Left cardiac atrium (tissue), 4 donors: ENCODE results near the gene MYO3A. TPM values are rescaled to one million over a fixed set of nuclear protein-coding genes. Genes with fewer than 3 reads are reported as not detected.
"Not testable (repeated sequence)": the region's sequence is repeated elsewhere in the genome, so short reads cannot be mapped to it uniquely, and the experiment has no call there.

Experiments
- ATAC-seq, 2 donors: fragments of 200-7000 bp; cut with Tn5 transposase; one replicate each; pipeline ENCODE4 v1.9.1; 2020; ENCODE audit warnings: mild to moderate bottlenecking in 2 of 2, moderate library complexity in 2 of 2
- DNase-seq: peaks from one replicate; pipeline ENCODE4 v3.0.0-alpha.2; 2020
- intact Hi-C, 2 donors: fragments of 100-400 bp; cut with DNase I; formaldehyde crosslinking; loops; one replicate each; pipeline versions ENCODE4 v1.14.1 to v1.15.1; 2022 to 2023
- total RNA-seq, 2 donors: library from RNA; stranded (reverse); fragmentation: NEBNext Ultra II Directional; extraction: Animal tissue kit (Norgen Biotek cat#: 25700); gene quantifications; one replicate each; pipeline ENCODE4 v1.2.1, GENCODE V29; 2021
- donor health status: DM: no; HTN: yes; CAD: no.
- donor health status: DM: no; HTN: yes; CAD: no; lungs with severe emphysema.
- donor health status: DM: yes; HTN: yes; CAD: no.
- donor health status: Dilated cardiomyopathy.

MYO3A gene
- total RNA-seq, 2 donors from 2014 or later = not detected

DNA sequence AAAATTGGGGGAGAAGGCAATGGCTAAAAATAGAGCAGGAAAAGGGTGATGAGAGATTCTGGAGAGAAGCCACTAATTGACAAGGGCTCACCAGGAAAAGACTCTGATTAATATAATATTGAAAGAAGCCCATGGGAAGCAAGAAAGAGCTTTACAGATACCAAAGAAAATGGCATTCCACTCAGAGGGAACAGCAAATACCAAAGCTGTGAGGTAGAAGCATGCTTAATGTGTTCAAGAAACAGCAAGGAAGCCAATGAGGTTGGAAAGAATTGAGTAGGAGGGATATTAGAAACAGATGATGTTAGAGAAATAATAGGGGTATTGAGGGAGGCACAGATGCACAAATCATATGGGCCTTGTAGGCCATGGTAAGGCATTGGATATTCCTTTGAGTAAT is 130.1 kb downstream of the MYO3A start:
- ATAC-seq (no peak), DNase-seq (no peak)
- intact Hi-C loops = no loop called here

DNA sequence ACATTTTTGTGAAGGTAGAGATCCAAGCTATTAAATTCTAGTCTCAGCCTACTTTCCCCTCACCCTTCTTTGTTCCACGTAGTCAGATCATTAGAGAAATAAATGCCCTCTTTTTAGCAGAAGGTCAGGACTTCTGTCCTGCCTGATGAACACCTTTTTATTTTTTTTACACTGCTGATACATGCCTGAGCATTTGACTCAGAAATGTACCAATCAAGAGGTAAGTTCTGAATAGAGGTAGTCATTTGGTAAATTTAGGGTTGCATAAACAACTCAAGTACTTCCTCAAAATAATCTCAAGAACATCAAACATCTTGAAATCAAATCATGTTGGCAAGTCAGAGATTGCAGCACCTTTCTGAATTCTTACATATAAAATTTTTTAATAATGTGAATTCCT is 133.7 kb downstream of the MYO3A start:
- intact Hi-C loops = no loop called here
- ATAC-seq = no peak
- no peak for DNase-seq

GRCh38 chr10:26080971-26081370 is 146.9 kb downstream of the MYO3A start:
- ATAC-seq, intact Hi-C loops, DNase-seq: not testable (repeated sequence)

GRCh38 chr10:26081459-26081858 is 147.4 kb downstream of the MYO3A start:
- intact Hi-C loops = no loop called here
- no peak for ATAC-seq
- no peak for DNase-seq

DNA sequence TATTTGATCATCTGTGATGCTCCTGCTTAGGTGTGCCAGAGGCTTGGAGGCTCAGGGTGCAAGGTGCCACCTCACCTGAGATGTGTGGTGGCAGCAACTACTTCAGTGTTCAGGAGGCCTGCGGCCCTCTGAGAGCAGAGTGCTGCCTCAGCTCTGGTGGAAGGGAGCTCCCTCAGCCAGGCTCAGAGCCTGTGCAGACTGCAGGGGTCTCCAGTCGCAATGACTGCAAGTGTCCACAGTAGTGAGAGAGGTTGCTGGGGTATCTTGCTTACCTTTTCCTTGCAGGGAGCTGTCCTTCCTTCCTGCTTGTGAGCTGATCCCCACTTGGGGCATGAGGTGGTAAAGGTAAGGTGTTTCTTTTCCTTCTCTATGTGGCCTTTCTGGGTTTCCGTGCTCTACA is 151.5 kb downstream of the MYO3A start:
- ATAC-seq (no peak), DNase-seq (no peak)
- intact Hi-C loops = no loop called here

- ATAC-seq = no peak
- no peak for DNase-seq
- intact Hi-C loops = no loop called here
Measured at GRCh38 chr10:26087666-26088065, 153.6 kb downstream of the MYO3A start.

- intact Hi-C loops = no loop called here
Measured at GRCh38 chr10:26090026-26090425, 156.0 kb downstream of the MYO3A start.

GRCh38 chr10:26090762-26091161 is 156.7 kb downstream of the MYO3A start:
- no peak for ATAC-seq

More at GRCh38 chr10:26090026-26090425, 156.0 kb downstream of the MYO3A start:
- no peak for DNase-seq
- ATAC-seq = no peak

GRCh38 chr10:26093229-26093628 is 159.2 kb downstream of the MYO3A start:
- intact Hi-C loops = no loop called here
- DNase-seq (no peak), ATAC-seq (no peak)

More at GRCh38 chr10:26090762-26091161, 156.7 kb downstream of the MYO3A start:
- no peak for DNase-seq
- intact Hi-C loops = no loop called here

GRCh38 chr10:26095781-26096180 is 161.8 kb downstream of the MYO3A start:
- intact Hi-C loops = no loop called here
- ATAC-seq (no peak), DNase-seq (no peak)

DNA sequence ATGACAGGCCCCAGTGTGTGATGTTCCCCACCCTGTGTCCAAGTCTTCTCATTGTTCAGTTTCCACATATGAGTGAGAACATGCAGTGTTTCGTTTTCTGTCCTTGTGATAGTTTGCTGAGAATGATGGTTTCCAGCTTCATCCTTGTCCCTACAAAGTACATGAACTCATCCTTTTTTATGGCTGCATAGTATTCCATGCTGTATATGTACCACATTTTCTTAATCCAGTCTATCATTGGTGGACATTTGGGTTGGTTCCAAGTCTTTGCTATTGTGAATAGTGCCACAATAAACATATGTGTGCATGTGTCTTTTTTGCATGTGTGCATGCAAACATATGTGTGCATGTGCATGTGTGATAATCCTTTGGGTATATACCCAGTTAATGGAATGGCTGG is 163.5 kb downstream of the MYO3A start:
- intact Hi-C loops, DNase-seq, ATAC-seq: not testable (repeated sequence)

DNA sequence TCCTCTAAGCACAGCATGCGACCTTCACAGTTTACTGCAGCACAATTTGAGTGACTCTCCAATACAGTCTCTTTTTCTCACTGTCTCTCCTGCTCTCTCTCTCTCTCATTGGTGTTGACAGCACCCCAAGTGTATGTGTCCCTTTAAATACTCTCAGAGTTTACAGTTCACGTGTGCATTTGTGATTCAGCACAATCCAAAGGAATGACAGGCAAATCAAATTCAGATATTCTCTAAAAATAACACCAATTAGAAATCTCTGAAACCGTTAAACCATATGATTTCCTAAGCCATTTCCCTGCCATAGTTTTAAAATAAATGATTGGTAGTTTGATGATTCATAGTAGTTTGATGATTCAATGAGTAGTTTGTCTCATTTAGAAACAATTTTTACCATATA is 178.5 kb downstream of the MYO3A start:
- intact Hi-C loops = no loop called here
- DNase-seq = no peak
- ATAC-seq = no peak

- intact Hi-C loops = no loop called here
- ATAC-seq (no peak), DNase-seq (no peak)
Measured at GRCh38 chr10:26138613-26139012, 204.6 kb downstream of the MYO3A start.

- intact Hi-C loops = no loop called here
- DNase-seq (no peak), ATAC-seq (no peak)
Measured at GRCh38 chr10:26156019-26156418, 222.0 kb downstream of the MYO3A start.

DNA sequence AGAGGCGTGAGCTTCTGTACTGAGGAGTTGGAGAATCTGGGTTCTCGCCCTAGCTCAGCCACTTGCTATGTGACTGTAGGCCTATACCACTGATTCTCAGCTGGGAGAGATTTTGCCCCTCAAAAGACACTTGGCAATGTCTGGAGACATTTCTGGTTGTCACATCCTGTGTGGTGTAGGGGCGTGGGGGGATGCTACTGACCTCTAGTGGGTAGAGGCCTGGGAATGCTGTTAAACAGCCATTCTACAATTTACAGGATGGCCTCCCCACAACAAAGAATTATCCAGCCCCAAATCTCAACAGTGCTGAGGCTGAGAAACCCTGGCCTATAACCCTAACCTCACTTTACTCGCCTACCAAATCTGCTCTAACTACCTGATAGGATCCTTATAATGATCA is 223.7 kb downstream of the MYO3A start:
- DNase-seq (no peak), ATAC-seq (no peak)
- intact Hi-C loops = no loop called here

DNA sequence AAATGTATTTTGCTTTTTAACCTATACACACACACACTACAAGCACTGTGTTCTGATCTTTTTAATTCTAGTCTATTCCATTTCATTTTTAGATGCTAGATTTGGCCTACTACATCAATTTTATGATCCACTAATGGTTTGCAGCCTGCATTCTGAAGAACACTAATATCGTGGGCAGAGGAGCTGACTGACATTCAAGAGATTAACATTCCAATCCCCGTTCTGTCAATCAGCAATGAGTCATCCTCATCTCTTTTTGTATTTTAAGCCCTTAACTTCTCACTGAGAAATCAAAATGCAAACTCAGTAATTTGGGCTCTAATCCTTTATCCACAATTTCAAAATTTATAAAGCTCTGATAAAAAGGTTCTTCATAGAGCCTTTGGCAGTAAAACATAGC is 235.4 kb downstream of the MYO3A start:
- DNase-seq (no peak), ATAC-seq (no peak)
- intact Hi-C loops = no loop called here

GRCh38 chr10:26172131-26172530 is 238.1 kb downstream of the MYO3A start:
- DNase-seq (no peak), ATAC-seq (no peak)
- intact Hi-C loops = no loop called here

GRCh38 chr10:26173837-26174236 is 239.8 kb downstream of the MYO3A start:
- DNase-seq (no peak), ATAC-seq (no peak)

GRCh38 chr10:26177341-26177740 is 243.3 kb downstream of the MYO3A start:
- intact Hi-C loops = no loop called here
- DNase-seq (no peak), ATAC-seq (no peak)

More at GRCh38 chr10:26173837-26174236, 239.8 kb downstream of the MYO3A start:
- intact Hi-C loops = no loop called here

GRCh38 chr10:26194275-26194674 is 260.2 kb downstream of the MYO3A start:
- DNase-seq (no peak), ATAC-seq (no peak)
- intact Hi-C loops = no loop called here

DNA sequence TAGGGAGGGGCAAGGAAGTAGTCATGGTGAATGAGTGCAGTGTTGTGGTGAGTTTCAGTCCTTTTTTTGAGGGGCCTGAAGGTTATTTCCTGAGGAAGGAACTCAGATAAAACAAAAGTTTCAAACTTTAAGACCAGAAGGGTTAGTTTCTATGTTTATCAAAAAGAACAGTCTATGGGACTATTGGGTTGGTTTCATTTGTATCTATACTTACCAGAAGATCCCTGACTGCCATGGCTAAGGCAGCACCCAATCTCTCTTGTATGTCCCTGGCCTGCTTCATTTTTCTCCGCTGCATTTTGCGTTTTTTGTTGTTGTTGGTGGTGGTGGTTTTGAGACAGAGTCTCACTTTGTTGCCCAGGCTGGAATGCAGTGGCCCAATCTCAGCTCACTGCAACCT is 263.2 kb downstream of the MYO3A start:
- intact Hi-C loops = no loop called here
- DNase-seq = no peak
- no peak for ATAC-seq

DNA sequence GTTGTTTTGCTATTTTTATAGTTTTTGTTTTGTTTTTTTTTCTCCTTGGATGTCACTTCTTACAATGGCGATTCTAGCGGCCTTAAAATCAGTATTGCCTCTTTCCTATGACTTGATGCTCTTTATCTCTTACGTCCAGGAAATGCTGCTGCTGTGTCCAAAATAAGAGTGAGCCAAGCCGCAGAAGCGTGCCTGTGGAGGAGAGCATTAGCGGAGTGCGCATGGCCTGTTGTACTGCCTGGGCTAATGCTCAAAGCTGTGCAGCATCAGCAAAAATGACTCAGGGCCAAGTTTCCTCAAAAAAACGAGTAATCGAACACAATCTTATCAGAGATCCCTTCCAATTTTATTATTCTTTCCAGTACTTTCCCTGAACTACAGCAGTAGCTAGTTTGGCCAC is 264.1 kb downstream of the MYO3A start:
- ATAC-seq = no peak
- intact Hi-C loops = no loop called here
- DNase-seq = no peak
